GM12801 (cell line): ENCODE measurements around the gene CCDC81.

Experiments
- TF ChIP-seq, protein P1 (sequence below): IDR thresholded peaks from one replicate; pipeline ENCODE4 v1.5.1; 2011; ENCODE audit warnings: control low read depth; ENCODE audit not compliant: insufficient read length; ENCODE audit errors: extremely low read depth

CCDC81 gene

DNA sequence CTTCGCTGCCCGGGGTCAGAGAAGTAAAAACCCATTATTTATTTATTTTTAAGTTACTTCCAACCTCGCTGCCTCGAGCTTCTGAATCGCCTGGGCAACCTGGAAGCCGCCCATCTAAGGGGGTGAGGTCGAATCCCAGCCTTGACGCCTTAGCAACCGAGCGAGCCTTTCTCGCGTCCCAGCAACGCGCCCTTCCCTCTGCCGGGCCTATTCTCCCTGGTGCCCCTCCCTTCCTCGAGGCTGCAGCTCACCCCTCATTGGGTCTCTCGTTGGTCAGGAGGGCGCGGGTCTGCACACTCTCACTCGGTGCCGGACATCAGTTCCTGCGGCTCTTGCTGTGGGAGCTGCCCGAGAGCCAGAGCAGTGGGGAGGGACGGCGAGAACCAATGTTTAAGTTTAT lies at the start of gene CCDC81:
CCDC81 (plus strand) TSS at position 302 of the 400 bp plus-strand sequence. CDS start 277 bp downstream, outside the sequence.
- TF ChIP-seq, protein P1, sequence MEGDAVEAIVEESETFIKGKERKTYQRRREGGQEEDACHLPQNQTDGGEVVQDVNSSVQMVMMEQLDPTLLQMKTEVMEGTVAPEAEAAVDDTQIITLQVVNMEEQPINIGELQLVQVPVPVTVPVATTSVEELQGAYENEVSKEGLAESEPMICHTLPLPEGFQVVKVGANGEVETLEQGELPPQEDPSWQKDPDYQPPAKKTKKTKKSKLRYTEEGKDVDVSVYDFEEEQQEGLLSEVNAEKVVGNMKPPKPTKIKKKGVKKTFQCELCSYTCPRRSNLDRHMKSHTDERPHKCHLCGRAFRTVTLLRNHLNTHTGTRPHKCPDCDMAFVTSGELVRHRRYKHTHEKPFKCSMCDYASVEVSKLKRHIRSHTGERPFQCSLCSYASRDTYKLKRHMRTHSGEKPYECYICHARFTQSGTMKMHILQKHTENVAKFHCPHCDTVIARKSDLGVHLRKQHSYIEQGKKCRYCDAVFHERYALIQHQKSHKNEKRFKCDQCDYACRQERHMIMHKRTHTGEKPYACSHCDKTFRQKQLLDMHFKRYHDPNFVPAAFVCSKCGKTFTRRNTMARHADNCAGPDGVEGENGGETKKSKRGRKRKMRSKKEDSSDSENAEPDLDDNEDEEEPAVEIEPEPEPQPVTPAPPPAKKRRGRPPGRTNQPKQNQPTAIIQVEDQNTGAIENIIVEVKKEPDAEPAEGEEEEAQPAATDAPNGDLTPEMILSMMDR = no peak

DNA sequence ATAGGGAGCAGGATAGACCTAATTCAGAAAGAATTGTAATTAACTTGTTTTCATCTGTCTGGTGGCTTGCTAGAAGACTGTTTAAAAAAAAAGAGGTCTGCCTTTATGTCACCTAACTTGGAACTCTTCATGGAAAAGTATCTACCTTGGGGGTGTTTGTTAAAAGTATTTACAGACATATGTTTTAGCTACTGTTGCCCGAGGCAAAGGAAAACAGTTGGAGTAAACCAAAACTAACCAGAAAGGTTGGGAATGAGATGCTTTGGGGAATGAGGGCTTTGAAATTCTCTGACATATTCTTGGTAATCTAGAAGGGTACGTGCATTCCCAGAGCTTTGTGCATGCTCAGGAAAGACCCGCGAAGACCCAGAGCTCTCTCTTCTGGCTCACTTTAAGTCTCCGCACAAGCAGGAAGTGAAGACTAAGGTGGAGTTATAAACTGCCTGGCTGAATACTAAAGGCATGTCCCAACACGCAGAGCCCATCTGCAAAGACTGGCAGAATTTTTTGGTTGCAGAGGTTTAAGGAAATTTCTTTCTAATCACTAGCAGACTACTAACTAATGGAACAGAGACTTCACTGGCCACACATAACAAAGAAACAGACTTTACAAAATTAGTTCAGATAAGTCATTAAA lies 39.4 kb upstream of the CCDC81 start:
- TF ChIP-seq, protein P1 = no peak

DNA sequence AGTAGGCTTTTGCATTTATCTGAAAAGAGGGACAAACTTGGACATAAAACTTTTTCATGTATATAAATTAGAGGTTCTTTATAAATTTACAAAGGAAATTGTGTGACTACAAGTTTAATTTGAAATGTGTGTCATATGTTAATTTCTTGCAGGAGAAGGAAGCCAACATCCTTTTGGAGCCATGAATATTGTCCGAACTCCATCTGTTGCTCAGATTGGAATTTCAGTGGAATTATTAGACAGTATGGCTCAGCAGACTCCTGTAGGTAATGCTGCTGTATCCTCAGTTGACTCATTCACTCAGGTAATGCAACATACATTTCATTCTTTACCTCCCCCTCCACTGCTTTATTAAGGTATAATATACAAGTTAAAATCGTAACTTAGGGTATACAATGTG lies 37.5 kb upstream of the CCDC81 start:
- TF ChIP-seq, protein P1 = no peak

DNA sequence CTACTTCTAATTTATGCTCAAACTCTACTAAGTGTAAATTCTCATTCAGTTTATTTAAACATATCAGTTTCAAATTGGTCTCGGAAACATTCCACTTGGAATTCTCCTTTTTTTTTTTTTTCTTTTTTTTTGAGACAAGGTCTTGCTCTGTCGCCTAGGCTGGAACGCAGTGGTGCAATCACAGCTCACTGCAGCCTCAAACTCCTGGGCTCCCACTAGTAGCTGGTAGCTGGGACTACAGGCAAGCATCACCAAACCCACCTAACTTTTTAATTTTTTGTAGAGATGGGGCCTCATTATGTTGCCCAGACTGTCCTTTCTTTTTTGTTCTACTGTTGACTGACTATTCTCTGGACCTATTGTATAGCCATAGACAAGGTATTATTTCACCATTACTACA lies 33.3 kb upstream of the CCDC81 start:
- TF ChIP-seq, protein P1 = no peak

DNA sequence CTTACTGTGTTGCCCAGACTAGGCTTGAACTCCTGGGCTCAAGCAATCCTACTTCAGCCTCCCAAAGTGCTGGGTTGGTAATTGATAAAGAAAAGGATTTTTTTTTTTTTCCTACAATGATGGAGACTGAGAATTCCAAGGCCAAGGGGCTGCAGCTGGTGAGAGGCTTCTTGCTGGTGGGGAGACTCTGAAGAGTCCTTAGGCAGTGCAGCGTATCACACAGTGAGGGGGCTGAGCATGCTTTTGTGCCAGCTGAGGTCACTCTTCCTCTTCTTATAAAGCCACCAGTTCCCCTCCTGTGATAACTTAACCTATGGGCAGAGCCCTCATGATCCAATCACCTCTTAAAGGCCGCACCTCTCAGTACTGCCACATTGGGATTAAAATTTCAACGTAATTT lies 28.2 kb upstream of the CCDC81 start:
- TF ChIP-seq, protein P1 = no peak

DNA sequence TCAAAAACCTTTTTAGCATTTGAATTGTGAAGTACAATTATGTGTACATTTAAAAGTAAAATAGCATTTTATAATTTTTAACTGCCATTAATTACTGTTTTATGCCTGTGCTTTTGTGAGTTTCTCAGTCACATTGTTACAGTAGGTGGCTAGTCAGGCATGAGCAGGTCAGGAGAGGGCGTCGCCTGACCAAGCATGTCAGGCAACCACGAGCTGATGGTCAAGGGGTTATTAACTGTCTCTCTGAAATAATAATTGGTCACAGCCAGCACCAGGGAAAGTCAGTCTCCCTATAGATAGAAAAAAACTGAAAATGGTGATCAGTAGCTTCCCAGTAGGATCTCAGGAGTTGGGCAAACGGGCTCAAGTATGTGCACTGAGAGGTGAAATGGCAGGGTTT lies 19.4 kb upstream of the CCDC81 start:
- TF ChIP-seq, protein P1 = no peak

GRCh38 chr11:86358720-86359119 lies 16.0 kb upstream of the CCDC81 start:
- TF ChIP-seq, protein P1 = no peak
